Measurements from ENCODE around the gene GPR146. TPM values are rescaled to one million over a fixed set of nuclear protein-coding genes. Genes with fewer than 3 reads are reported as not detected.
A peak's percentile ranks its signal among the peaks of the same experiment; 100 is the strongest.

GPR146 gene
- total RNA-seq, 1 donor from 2014 or later, result 0.82 TPM

- DNase-seq (ENCODE audit: low spot score in 2 of 2) (no peak), FAIRE-seq (no peak)
Observed at GRCh38 chr7:1041551-1042491, 2.5 kb upstream of the GPR146 start.

GRCh38 chr7:1042492-1042833, 1.9 kb upstream of the GPR146 start:
- FAIRE-seq, result no peak
- no peak for DNase-seq (ENCODE audit: low spot score in 2 of 2)

GRCh38 chr7:1043552-1044188, 676 bp upstream of the GPR146 start:
- DNase-seq (ENCODE audit: low spot score in 2 of 2), result no peak
- no peak for FAIRE-seq

GRCh38 chr7:1045069-1046063, 1.0 kb downstream of the GPR146 start:
- no peak for DNase-seq (ENCODE audit: low spot score in 2 of 2)
- FAIRE-seq, result no peak

- DNase-seq (ENCODE audit: low spot score in 2 of 2), result no peak
- FAIRE-seq, result no peak
Observed at GRCh38 chr7:1046722-1047679, 2.7 kb downstream of the GPR146 start.

GRCh38 chr7:1049006-1049741, 4.8 kb downstream of the GPR146 start:
- no peak for FAIRE-seq
- no peak for DNase-seq (ENCODE audit: low spot score in 2 of 2)

GRCh38 chr7:1049801-1050200, 5.5 kb downstream of the GPR146 start:
- DNase-seq (ENCODE audit: low spot score in 2 of 2) (no peak), FAIRE-seq (no peak)

- no peak for DNase-seq (ENCODE audit: low spot score in 2 of 2)
Observed at GRCh38 chr7:1050254-1050906, 6.0 kb downstream of the GPR146 start.

GRCh38 chr7:1050956-1051690, 6.8 kb downstream of the GPR146 start:
- no peak for DNase-seq (ENCODE audit: low spot score in 2 of 2)
- no peak for FAIRE-seq

More at GRCh38 chr7:1050254-1050906, 6.0 kb downstream of the GPR146 start:
- no peak for FAIRE-seq

- FAIRE-seq (no peak), DNase-seq (ENCODE audit: low spot score in 2 of 2) (no peak)
Observed at GRCh38 chr7:1052031-1052818, 7.9 kb downstream of the GPR146 start.

- DNase-seq (ENCODE audit: low spot score in 2 of 2) (no peak), FAIRE-seq (no peak)
Observed at GRCh38 chr7:1053002-1053411, 8.7 kb downstream of the GPR146 start.

GRCh38 chr7:1053816-1054370, 9.5 kb downstream of the GPR146 start:
- FAIRE-seq, result no peak

GRCh38 chr7:1054438-1054837, 10.1 kb downstream of the GPR146 start:
- FAIRE-seq (no peak), DNase-seq (ENCODE audit: low spot score in 2 of 2) (peak; percentile 72 to 77)

More at GRCh38 chr7:1053816-1054370, 9.5 kb downstream of the GPR146 start:
- DNase-seq (ENCODE audit: low spot score in 2 of 2), result no peak

- FAIRE-seq, result no peak
Observed at GRCh38 chr7:1054861-1055450, 10.6 kb downstream of the GPR146 start.

GRCh38 chr7:1055491-1055955, 11.2 kb downstream of the GPR146 start:
- no peak for FAIRE-seq
- DNase-seq (ENCODE audit: low spot score in 2 of 2), result no peak

More at GRCh38 chr7:1054861-1055450, 10.6 kb downstream of the GPR146 start:
- DNase-seq (ENCODE audit: low spot score in 2 of 2), result peak in 1 of 2 donors; percentile 76

Data from frontal cortex (tissue), 4 donors.